HepG2 (cell line): ENCODE measurements around the gene COQ8B. TPM values are rescaled to one million over a fixed set of nuclear protein-coding genes. Genes with fewer than 3 reads are reported as not detected.
A peak's percentile ranks its signal among the peaks of the same experiment; 100 is the strongest.

ENCODE experiments used
- AGO2 ChIP-seq: fragments of 200-400 bp; formaldehyde crosslinking; optimal IDR thresholded peaks from 2 replicates; pipeline ENCODE3; 2017; ENCODE audit warnings: mild to moderate bottlenecking, low read depth, low read length, moderate library complexity
- BATF2 ChIP-seq: sonication (generic); formaldehyde crosslinking; IDR thresholded peaks from 2 replicates; pipeline ENCODE4 v1.8.0; 2022; ENCODE audit warnings: mild to moderate bottlenecking, missing genetic modification reagents, moderate library complexity
- BCL3 ChIP-seq: sonication (generic); formaldehyde crosslinking; IDR thresholded peaks from 2 replicates; pipeline ENCODE4 v1.5.1; 2020; ENCODE audit warnings: mild to moderate bottlenecking, missing genetic modification reagents, moderate library complexity
- HIVEP1 ChIP-seq: sonication (generic); formaldehyde crosslinking; IDR thresholded peaks from 2 replicates; pipeline ENCODE4 v1.4.0; 2020; ENCODE audit warnings: mild to moderate bottlenecking, missing genetic modification reagents
- HNRNPK ChIP-seq: fragments of 200-400 bp; formaldehyde crosslinking; IDR thresholded peaks from 2 replicates; pipeline ENCODE4 v1.6.1; 2018; ENCODE audit warnings: low read length, low read depth, moderate library complexity, mild to moderate bottlenecking; ENCODE audit not compliant: poor library complexity, severe bottlenecking
- IRF2 ChIP-seq: IDR thresholded peaks from 2 replicates; pipeline ENCODE4 v1.6.1; 2018; ENCODE audit warnings: missing genetic modification reagents, missing compliant biosample characterization
- POLR2A ChIP-seq, 2 experiments: IDR thresholded peaks; 2 replicates each; pipeline ENCODE4 v1.6.1; 2011; ENCODE audit warnings: low read depth in 2 of 2, low read length in 2 of 2, mild to moderate bottlenecking in 1 of 2, moderate library complexity in 1 of 2; ENCODE audit not compliant: insufficient read depth in 1 of 2
- SATB2 ChIP-seq: sonication (generic); formaldehyde crosslinking; IDR thresholded peaks from 2 replicates; pipeline ENCODE4 v1.5.0; 2020; ENCODE audit warnings: missing genetic modification reagents
- STAT6 ChIP-seq: sonication (generic); formaldehyde crosslinking; IDR thresholded peaks from 2 replicates; pipeline ENCODE4 v1.4.0; 2020; ENCODE audit warnings: missing genetic modification reagents, mild to moderate bottlenecking, borderline replicate concordance
- TCF7L2 ChIP-seq: IDR thresholded peaks from 2 replicates; pipeline ENCODE4 v1.6.1; 2011; ENCODE audit warnings: mild to moderate bottlenecking, low read depth, low read length, moderate library complexity
- ZBED4 ChIP-seq: sonication (generic); formaldehyde crosslinking; IDR thresholded peaks from 2 replicates; pipeline ENCODE4 v1.4.0; 2020; ENCODE audit warnings: missing genetic modification reagents, borderline replicate concordance
- ZBTB42 ChIP-seq: sonication (generic); formaldehyde crosslinking; IDR thresholded peaks from 2 replicates; pipeline ENCODE4 v1.5.0; 2020; ENCODE audit warnings: mild to moderate bottlenecking, missing genetic modification reagents
- ZNF124 ChIP-seq: sonication (generic); formaldehyde crosslinking; IDR thresholded peaks from 2 replicates; pipeline ENCODE4 v1.4.0; 2020; ENCODE audit warnings: missing genetic modification reagents
- ZNF44 ChIP-seq: sonication (generic); formaldehyde crosslinking; IDR thresholded peaks from 2 replicates; pipeline ENCODE4 v1.5.1; 2020; ENCODE audit warnings: mild to moderate bottlenecking, missing genetic modification reagents
- ZNF496 ChIP-seq: sonication (generic); formaldehyde crosslinking; IDR thresholded peaks from 2 replicates; pipeline ENCODE4 v1.8.1; 2023; ENCODE audit warnings: mild to moderate bottlenecking, moderate library complexity, missing genetic modification reagents; ENCODE audit not compliant: insufficient replicate concordance
- ZNF737 ChIP-seq: sonication (generic); formaldehyde crosslinking; IDR thresholded peaks from 2 replicates; pipeline ENCODE4 v1.5.0; 2020; ENCODE audit warnings: missing genetic modification reagents, mild to moderate bottlenecking, borderline replicate concordance
- ZNF777 ChIP-seq: sonication (generic); formaldehyde crosslinking; IDR thresholded peaks from 2 replicates; pipeline ENCODE4 v1.4.0; 2020; ENCODE audit warnings: missing genetic modification reagents
- ZNF879 ChIP-seq: sonication (generic); formaldehyde crosslinking; IDR thresholded peaks from 2 replicates; pipeline ENCODE4 v1.8.1; 2023; ENCODE audit warnings: missing genetic modification reagents
- polyA plus RNA-seq, 8 experiments: library from polyadenylated mRNA; depleted of rRNA in 3 of 8; stranded (reverse) in 7 of 8; unstranded in 1 of 8; fragments of >200 nt; fragmentation: Illumina TruSeq in 4 of 8; extraction: Trizol in 4 of 8; gene quantifications; 2 replicates each; pipeline versions ENCODE4 v1.2.1 to v1.2.3, GENCODE V29; 2011 to 2016; ENCODE audit warnings: low read depth in 4 of 8, missing spikeins in 1 of 8, mixed read lengths in 1 of 8; ENCODE audit not compliant: insufficient read depth in 1 of 8
- total RNA-seq, 5 experiments: library from RNA; depleted of rRNA; stranded (reverse); fragments of >200 nt; fragmentation: Illumina TruSeq; extraction: Trizol; gene quantifications; 2 replicates each; pipeline ENCODE4 v1.2.3, GENCODE V29; 2016; ENCODE audit warnings: low read depth in 1 of 5
- TF ChIP-seq, protein P1 (sequence below): sonication (generic); formaldehyde crosslinking; IDR thresholded peaks from 2 replicates; pipeline ENCODE4 v1.4.0; 2020; ENCODE audit warnings: missing genetic modification reagents, low read depth, mild to moderate bottlenecking, borderline replicate concordance

COQ8B gene
- total and polyA plus RNA-seq, 2 of the 13 experiments (the other 11 are each of a cell fraction or from before 2014, with no cell fraction given): 12.3 to 17.2 TPM

GRCh38 chr19:40716482-40717324 is at the start of gene COQ8B, which contains the start of gene ITPKC (continued):
- no peak for TF ChIP-seq TCF7L2
- TF ChIP-seq, protein P1, sequence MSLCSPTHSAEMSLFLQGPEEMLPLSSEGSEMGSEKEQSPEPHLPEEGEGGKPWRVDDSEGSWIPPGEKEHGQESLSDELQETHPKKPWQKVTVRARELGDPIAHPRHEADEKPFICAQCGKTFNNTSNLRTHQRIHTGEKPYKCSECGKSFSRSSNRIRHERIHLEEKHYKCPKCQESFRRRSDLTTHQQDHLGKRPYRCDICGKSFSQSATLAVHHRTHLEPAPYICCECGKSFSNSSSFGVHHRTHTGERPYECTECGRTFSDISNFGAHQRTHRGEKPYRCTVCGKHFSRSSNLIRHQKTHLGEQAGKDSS: peak; percentile 38; the same call in 1 of the 2 replicates
- no peak for TF ChIP-seq BATF2 (CRISPR knock-in tag)
- TF ChIP-seq HIVEP1: peak; percentile 99
- TF ChIP-seq POLR2A (IDR thresholded peaks at IDR 0.05; ENCODE audit: insufficient read depth in 1 of 2, low read depth in 2 of 2, low read length in 2 of 2): peak; percentile 64 to 73; a peak in 3 of 4 replicates
- TF ChIP-seq ZNF777 (CRISPR knock-in tag): peak; percentile 56; the same call in 1 of the 2 replicates
- TF ChIP-seq ZNF737 (CRISPR knock-in tag): no peak
- no peak for TF ChIP-seq SATB2
- no peak for TF ChIP-seq ZBTB42
- TF ChIP-seq STAT6: no peak
- TF ChIP-seq ZNF879 (CRISPR knock-in tag): no peak
- no peak for TF ChIP-seq ZNF496 (CRISPR knock-in tag)
- peak; percentile 68 for TF ChIP-seq HNRNPK
- peak; percentile 83 for TF ChIP-seq ZBED4 (CRISPR knock-in tag)
- peak; percentile 23; the same call in 1 of the 2 replicates for TF ChIP-seq BCL3 (CRISPR knock-in tag)
- no peak for TF ChIP-seq ZNF44 (CRISPR knock-in tag)
- no peak for TF ChIP-seq ZNF124
- TF ChIP-seq IRF2 (CRISPR knock-in tag): peak; percentile 71; the same call in 1 of the 2 replicates
- peak; percentile 47 for TF ChIP-seq AGO2
